Immature natural killer cell (primary cell): ENCODE results near the gene PFKP. TPM values are rescaled to one million over a fixed set of nuclear protein-coding genes. Genes with fewer than 3 reads are reported as not detected.

Source experiments
- DNase-seq, 3 donors: peaks; one replicate each; pipeline ENCODE4 v3.0.0; 2022; ENCODE audit warnings: mixed read lengths in 1 of 3
- H3K27ac Mint-ChIP-seq, 6 donors: one replicate each; pipeline ENCODE4 v1.8.0; 2020; ENCODE audit warnings: mixed read lengths in 6 of 6, mild to moderate bottlenecking in 5 of 6, inconsistent platforms in 4 of 6, moderate library complexity in 3 of 6
- H3K27me3 Mint-ChIP-seq, 3 donors: one replicate each; pipeline ENCODE4 v1.8.0; 2020 to 2021; ENCODE audit warnings: low read depth in 3 of 3, mild to moderate bottlenecking in 3 of 3, mixed read lengths in 3 of 3, moderate library complexity in 3 of 3, inconsistent platforms in 1 of 3
- H3K36me3 Mint-ChIP-seq, 3 donors: one replicate each; pipeline ENCODE4 v1.8.0; 2020; ENCODE audit warnings: mixed read lengths in 3 of 3, inconsistent platforms in 2 of 3, mild to moderate bottlenecking in 2 of 3
- H3K4me1 Mint-ChIP-seq, 2 donors: one replicate each; pipeline ENCODE4 v1.8.0; 2020; ENCODE audit warnings: inconsistent platforms in 2 of 2, mild to moderate bottlenecking in 2 of 2, mixed read lengths in 2 of 2, moderate library complexity in 1 of 2
- H3K4me3 Mint-ChIP-seq, 5 donors: one replicate each; pipeline ENCODE4 v1.8.0; 2020; ENCODE audit warnings: mild to moderate bottlenecking in 5 of 5, mixed read lengths in 5 of 5, inconsistent platforms in 3 of 5, moderate library complexity in 3 of 5
- H3K9me3 Mint-ChIP-seq, 6 donors: one replicate each; pipeline ENCODE4 v1.8.0; 2020; ENCODE audit warnings: mild to moderate bottlenecking in 6 of 6, mixed read lengths in 6 of 6, inconsistent platforms in 4 of 6, moderate library complexity in 3 of 6
- polyA plus RNA-seq, 3 donors: library from polyadenylated mRNA; unstranded; fragments of 300-500 nt; fragmentation: Illumina TruSeq; gene quantifications; one replicate each; pipeline ENCODE4 v1.2.3, GENCODE V29; 2021

The PFKP gene
- polyA plus RNA-seq, 3 donors from 2014 or later = 18.2 to 47.3 (median 30.0) TPM

GRCh38 chr10:3082290-3082689 is 14.9 kb downstream of the PFKP start:
- peaks cover 0 to 10% (median 9%) of the 10 kb centered on the region in 3 donors for H3K36me3 Mint-ChIP-seq
- H3K4me1 Mint-ChIP-seq = peaks cover 2 to 11% of the 10 kb centered on the region in 2 donors
- DNase-seq = no peak
- H3K27me3 Mint-ChIP-seq = no peaks in the 10 kb centered on the region
- H3K27ac Mint-ChIP-seq = no peak overlapping the region
- no peak overlapping the region for H3K4me3 Mint-ChIP-seq
- H3K9me3 Mint-ChIP-seq = no peaks in the 10 kb centered on the region

GRCh38 chr10:3085785-3086567 is 18.6 kb downstream of the PFKP start:
- H3K36me3 Mint-ChIP-seq = peaks cover 0 to 11% (median 5%) of the 10 kb centered on the region in 3 donors
- no peaks in the 10 kb centered on the region for H3K4me1 Mint-ChIP-seq
- H3K9me3 Mint-ChIP-seq = no peaks in the 10 kb centered on the region
- H3K27ac Mint-ChIP-seq = no peak overlapping the region
- H3K27me3 Mint-ChIP-seq = no peaks in the 10 kb centered on the region
- DNase-seq = no peak
- no peak overlapping the region for H3K4me3 Mint-ChIP-seq

GRCh38 chr10:3090388-3090787 is 23.0 kb downstream of the PFKP start:
- Mint-ChIP-seq H3K4me3 (no peak overlapping the region), H3K36me3 (peaks cover 0 to 3% (median 0%) of the 10 kb centered on the region in 3 donors), H3K27ac (no peak overlapping the region), H3K9me3 (no peaks in the 10 kb centered on the region), H3K27me3 (peaks cover 0 to 6% (median 0%) of the 10 kb centered on the region in 3 donors), H3K4me1 (peaks cover 34 to 36% of the 10 kb centered on the region in 2 donors)
- no peak for DNase-seq

GRCh38 chr10:3090914-3091787 is 23.8 kb downstream of the PFKP start:
- peak overlapping the region in 3 of 6 donors; percentile 13 to 55 (median 46) for H3K27ac Mint-ChIP-seq
- no peaks in the 10 kb centered on the region for H3K9me3 Mint-ChIP-seq
- DNase-seq = no peak
- peak overlapping the region in 1 of 5 donors; percentile 64 for H3K4me3 Mint-ChIP-seq
- peaks cover 0 to 3% (median 0%) of the 10 kb centered on the region in 3 donors for H3K36me3 Mint-ChIP-seq
- peaks cover 42 to 43% of the 10 kb centered on the region in 2 donors for H3K4me1 Mint-ChIP-seq
- peaks cover 0 to 6% (median 0%) of the 10 kb centered on the region in 3 donors for H3K27me3 Mint-ChIP-seq

GRCh38 chr10:3091921-3092320 is 24.6 kb downstream of the PFKP start:
- DNase-seq = no peak
- Mint-ChIP-seq H3K4me1 (peaks cover 47 to 48% of the 10 kb centered on the region in 2 donors), H3K27me3 (peaks cover 0 to 6% (median 0%) of the 10 kb centered on the region in 3 donors), H3K4me3 (no peak overlapping the region), H3K9me3 (no peaks in the 10 kb centered on the region), H3K27ac (peak overlapping the region in 4 of 6 donors; percentile 18 to 72 (median 40)), H3K36me3 (peaks cover 0 to 3% (median 0%) of the 10 kb centered on the region in 3 donors)

GRCh38 chr10:3093996-3094395 is 26.6 kb downstream of the PFKP start:
- Mint-ChIP-seq H3K27ac (peak overlapping the region; percentile 50 to 86 (median 80)), H3K9me3 (no peaks in the 10 kb centered on the region), H3K27me3 (peaks cover 0 to 6% (median 0%) of the 10 kb centered on the region in 3 donors), H3K4me3 (peak overlapping the region; percentile 9 to 55 (median 31)), H3K36me3 (no peaks in the 10 kb centered on the region), H3K4me1 (peaks cover 51 to 53% of the 10 kb centered on the region in 2 donors)
- no peak for DNase-seq

GRCh38 chr10:3094609-3095036 is 27.3 kb downstream of the PFKP start:
- H3K27ac Mint-ChIP-seq = peak overlapping the region in 4 of 6 donors; percentile 17 to 86 (median 79)
- DNase-seq = no peak
- H3K4me1 Mint-ChIP-seq = peaks cover 51 to 53% of the 10 kb centered on the region in 2 donors
- peak overlapping the region in 3 of 5 donors; percentile 11 to 78 (median 40) for H3K4me3 Mint-ChIP-seq
- no peaks in the 10 kb centered on the region for H3K9me3 Mint-ChIP-seq
- peaks cover 0 to 6% (median under 1%) of the 10 kb centered on the region in 3 donors for H3K27me3 Mint-ChIP-seq
- H3K36me3 Mint-ChIP-seq = peaks cover 3 to 6% (median 6%) of the 10 kb centered on the region in 3 donors

- H3K27me3 Mint-ChIP-seq = peaks cover 0 to 6% (median 2%) of the 10 kb centered on the region in 3 donors
- H3K9me3 Mint-ChIP-seq = no peaks in the 10 kb centered on the region
- DNase-seq = peak; percentile 21 to 64 (median 54)
- H3K4me3 Mint-ChIP-seq = peak overlapping the region; percentile 17 to 78 (median 70)
- H3K36me3 Mint-ChIP-seq = peaks cover 10 to 13% (median 10%) of the 10 kb centered on the region in 3 donors
- H3K27ac Mint-ChIP-seq = peak overlapping the region; percentile 17 to 85 (median 81)
- H3K4me1 Mint-ChIP-seq = peaks cover 51 to 53% of the 10 kb centered on the region in 2 donors
Observed at GRCh38 chr10:3095373-3096139, 28.2 kb downstream of the PFKP start.

GRCh38 chr10:3096149-3096548 is 28.8 kb downstream of the PFKP start:
- H3K4me1 Mint-ChIP-seq = peaks cover 51 to 53% of the 10 kb centered on the region in 2 donors
- H3K27me3 Mint-ChIP-seq = peaks cover 0 to 6% (median 2%) of the 10 kb centered on the region in 3 donors

GRCh38 chr10:3097160-3097559 is 29.8 kb downstream of the PFKP start:
- peak overlapping the region in 1 of 5 donors; percentile 14 for H3K4me3 Mint-ChIP-seq
- peaks cover 48 to 50% of the 10 kb centered on the region in 2 donors for H3K4me1 Mint-ChIP-seq
- no peaks in the 10 kb centered on the region for H3K9me3 Mint-ChIP-seq
- peaks cover 0 to 5% (median 2%) of the 10 kb centered on the region in 3 donors for H3K27me3 Mint-ChIP-seq
- peak overlapping the region in 3 of 6 donors; percentile 14 to 75 (median 67) for H3K27ac Mint-ChIP-seq
- DNase-seq = no peak
- peaks cover 10 to 20% (median 16%) of the 10 kb centered on the region in 3 donors for H3K36me3 Mint-ChIP-seq

More at GRCh38 chr10:3096149-3096548, 28.8 kb downstream of the PFKP start:
- peak; percentile 23 to 39 (median 37) for DNase-seq
- no peaks in the 10 kb centered on the region for H3K9me3 Mint-ChIP-seq
- peaks cover 10 to 16% (median 11%) of the 10 kb centered on the region in 3 donors for H3K36me3 Mint-ChIP-seq
- peak overlapping the region; percentile 17 to 85 (median 81) for H3K27ac Mint-ChIP-seq
- peak overlapping the region; percentile 17 to 78 (median 70) for H3K4me3 Mint-ChIP-seq

- peaks cover 0 to 2% (median 0%) of the 10 kb centered on the region in 3 donors for H3K27me3 Mint-ChIP-seq
Observed at GRCh38 chr10:3098689-3099088, 31.3 kb downstream of the PFKP start.

GRCh38 chr10:3099291-3100092 is 32.1 kb downstream of the PFKP start:
- Mint-ChIP-seq H3K9me3 (no peaks in the 10 kb centered on the region), H3K27ac (peak overlapping the region in 2 of 6 donors; percentile 8 to 25), H3K4me1 (peaks cover 26 to 27% of the 10 kb centered on the region in 2 donors), H3K27me3 (peaks cover 0 to 2% (median 0%) of the 10 kb centered on the region in 3 donors), H3K4me3 (no peak overlapping the region), H3K36me3 (peaks cover 15 to 31% (median 22%) of the 10 kb centered on the region in 3 donors)
- DNase-seq = no peak

More at GRCh38 chr10:3098689-3099088, 31.3 kb downstream of the PFKP start:
- no peak overlapping the region for H3K4me3 Mint-ChIP-seq
- DNase-seq = no peak
- H3K36me3 Mint-ChIP-seq = peaks cover 14 to 28% (median 22%) of the 10 kb centered on the region in 3 donors
- H3K9me3 Mint-ChIP-seq = no peaks in the 10 kb centered on the region
- peaks cover 33 to 35% of the 10 kb centered on the region in 2 donors for H3K4me1 Mint-ChIP-seq
- H3K27ac Mint-ChIP-seq = peak overlapping the region in 1 of 6 donors; percentile 40
